Esophagus muscularis mucosa (tissue), 4 donors: ENCODE results near the gene SDR39U1. TPM values are rescaled to one million over a fixed set of nuclear protein-coding genes. Genes with fewer than 3 reads are reported as not detected.

ENCODE experiments used
- DNase-seq: peaks from one replicate; pipeline ENCODE4 v3.0.0-alpha.2; 2017; ENCODE audit errors: extremely low spot score
- H3K27ac ChIP-seq, 4 donors: fragments of 200-600 bp; sonication (generic); replicated peaks in 1 of 4; 1 replicate in 3 of 4; 2 replicates in 1 of 4; pipeline ENCODE4 v1.5.1; 2016 to 2019; ENCODE audit warnings: mild to moderate bottlenecking in 1 of 4
- H3K27me3 ChIP-seq, 4 donors: fragments of 200-600 bp; sonication (generic); one replicate each; pipeline versions ENCODE4 v1.5.1 to v1.6.0; 2016 to 2019
- H3K36me3 ChIP-seq, 4 donors: fragments of 200-600 bp; sonication (generic); one replicate each; pipeline ENCODE4 v1.5.1; 2016 to 2019
- H3K4me1 ChIP-seq, 4 donors: fragments of 200-600 bp; sonication (generic); one replicate each; pipeline ENCODE4 v1.5.1; 2016 to 2019
- H3K4me3 ChIP-seq, 4 donors: fragments of 200-600 bp; sonication (generic); 1 replicate in 2 of 4; 2 replicates in 2 of 4; pipeline ENCODE4 v1.5.1; 2016 to 2019; ENCODE audit warnings: mild to moderate bottlenecking in 4 of 4, moderate library complexity in 1 of 4
- H3K9me3 ChIP-seq, 4 donors: fragments of 200-600 bp; sonication (generic); 1 replicate in 3 of 4; 2 replicates in 1 of 4; pipeline ENCODE4 v1.5.1; 2016 to 2019
- EP300 ChIP-seq: sonication (generic); formaldehyde crosslinking; IDR thresholded peaks from one replicate; pipeline ENCODE4 v1.6.1; 2017; ENCODE audit warnings: antibody characterized with exemption
- POLR2A ChIP-seq: fragments of 450-650 bp; IDR thresholded peaks from one replicate; pipeline ENCODE4 v1.6.1; 2017; ENCODE audit warnings: antibody characterized with exemption, moderate library complexity, mild to moderate bottlenecking, low read depth
- POLR2AphosphoS5 ChIP-seq, 2 donors: sonication (generic); formaldehyde crosslinking; IDR thresholded peaks; one replicate each; pipeline ENCODE4 v1.6.1; 2017; ENCODE audit warnings: antibody characterized with exemption in 2 of 2
- WGBS: methylation state at CpG from one replicate; pipeline ENCODE4 v1.1.5; 2018; 5-methylcytosine and 5-hydroxymethylcytosine counted together
- intact Hi-C: fragments of 100-400 bp; cut with DNase I; formaldehyde crosslinking; loops from one replicate; pipeline ENCODE4 v1.15.1; 2023
- total RNA-seq, 4 donors: library from RNA; depleted of rRNA; stranded (reverse); fragments of >200 nt; gene quantifications; one replicate each; pipeline versions ENCODE4 v1.1.0 to v1.2.1, GENCODE V29; 2016
- TF ChIP-seq, protein P1 (sequence below), 3 experiments: fragments of 200-600 bp in 2 of 3; fragments of 450-650 bp in 1 of 3; sonication (generic) in 2 of 3; IDR thresholded peaks; one replicate each; pipeline ENCODE4 v1.5.1; 2017 to 2019; ENCODE audit warnings: antibody characterized with exemption in 3 of 3, mild to moderate bottlenecking in 2 of 3, moderate library complexity in 1 of 3

The SDR39U1 gene
- total RNA-seq, 4 donors from 2014 or later, result 23.9 to 48.6 (median 33.5) TPM

DNA sequence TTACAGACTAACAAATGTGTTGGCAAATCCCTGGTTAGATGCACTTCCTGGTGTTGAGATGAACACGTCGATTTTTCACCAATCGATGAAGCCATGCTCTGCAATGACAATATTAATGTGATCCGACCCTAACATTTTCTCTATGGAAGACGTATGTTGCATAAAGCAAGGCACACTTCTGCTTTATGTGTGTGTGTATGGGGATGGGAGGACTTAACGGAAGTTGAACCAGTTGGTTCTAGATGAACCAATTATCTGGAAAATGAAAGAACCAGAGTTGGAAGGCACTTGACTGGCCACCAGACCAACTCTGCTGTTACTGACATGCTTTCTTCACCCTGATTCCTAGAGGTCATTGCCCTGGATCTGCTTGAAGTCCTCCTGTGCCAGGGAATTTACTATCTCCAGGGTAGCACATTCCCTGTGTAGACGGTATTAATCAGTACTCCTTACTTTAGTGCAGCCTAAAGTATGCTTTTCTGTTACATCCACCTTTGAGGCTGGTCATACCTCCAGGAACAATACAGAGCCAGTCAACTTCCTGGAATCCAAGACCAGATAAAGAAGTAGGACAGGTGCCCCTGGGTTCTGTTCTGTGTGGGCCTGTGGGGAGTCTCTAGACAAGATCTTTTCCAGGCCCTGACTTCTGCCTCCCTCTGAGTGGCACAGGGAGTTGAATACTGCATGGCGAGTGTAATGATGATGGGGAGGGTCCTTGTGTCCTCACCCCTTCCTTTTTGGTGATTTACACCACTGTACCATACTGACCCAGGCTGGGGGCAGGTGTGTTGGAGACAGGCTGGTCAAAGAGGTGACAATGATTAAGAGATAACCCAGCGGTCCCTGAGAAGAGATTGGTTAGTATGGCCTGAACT is 4.1 kb downstream of the SDR39U1 start:
- Histone ChIP-seq H3K9me3 (no peaks in the 10 kb centered on the region), H3K4me3 (no peak overlapping the region), H3K4me1 (peaks cover 55 to 69% (median 60%) of the 10 kb centered on the region in 4 donors), H3K27me3 (no peaks in the 10 kb centered on the region), H3K36me3 (peaks cover 28 to 75% (median 58%) of the 10 kb centered on the region in 4 donors), H3K27ac (peak overlapping the region in 1 of 4 donors; percentile 22)
- peak; percentile 37 for DNase-seq
- intact Hi-C loops, result loop anchor here (5.0 to 10.0 kb wide), 2 partner anchors 126 to 294 kb away; partner anchors contain the start of genes EMC9, LTB4R, LTB4R2 and PSME2
- WGBS, result 60% methylated on average over 9 of the region's 9 CpGs
- TF ChIP-seq EP300, result no peak

DNA sequence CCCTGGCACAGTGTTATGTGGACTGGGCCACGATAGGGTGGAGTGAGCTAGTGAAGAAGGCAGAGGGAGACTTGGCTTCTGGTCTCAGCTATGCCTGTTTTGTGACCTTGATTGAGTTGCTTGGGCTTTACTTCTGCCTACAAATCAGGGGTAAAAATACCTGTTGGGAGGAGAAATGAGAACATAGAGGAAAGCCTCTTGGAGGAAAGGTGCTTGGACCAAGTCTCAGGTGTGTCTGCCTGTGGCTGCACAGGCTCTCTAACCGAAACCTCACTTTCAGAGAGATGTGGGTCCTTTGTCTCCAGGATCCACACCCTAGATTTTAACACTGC is 4.9 kb downstream of the SDR39U1 start:
- no peak overlapping the region for H3K4me3 ChIP-seq
- H3K4me1 ChIP-seq, result peaks cover 54 to 69% (median 60%) of the 10 kb centered on the region in 4 donors
- peaks cover 36 to 83% (median 66%) of the 10 kb centered on the region in 4 donors for H3K36me3 ChIP-seq
- DNase-seq, result no peak
- TF ChIP-seq, protein P1, sequence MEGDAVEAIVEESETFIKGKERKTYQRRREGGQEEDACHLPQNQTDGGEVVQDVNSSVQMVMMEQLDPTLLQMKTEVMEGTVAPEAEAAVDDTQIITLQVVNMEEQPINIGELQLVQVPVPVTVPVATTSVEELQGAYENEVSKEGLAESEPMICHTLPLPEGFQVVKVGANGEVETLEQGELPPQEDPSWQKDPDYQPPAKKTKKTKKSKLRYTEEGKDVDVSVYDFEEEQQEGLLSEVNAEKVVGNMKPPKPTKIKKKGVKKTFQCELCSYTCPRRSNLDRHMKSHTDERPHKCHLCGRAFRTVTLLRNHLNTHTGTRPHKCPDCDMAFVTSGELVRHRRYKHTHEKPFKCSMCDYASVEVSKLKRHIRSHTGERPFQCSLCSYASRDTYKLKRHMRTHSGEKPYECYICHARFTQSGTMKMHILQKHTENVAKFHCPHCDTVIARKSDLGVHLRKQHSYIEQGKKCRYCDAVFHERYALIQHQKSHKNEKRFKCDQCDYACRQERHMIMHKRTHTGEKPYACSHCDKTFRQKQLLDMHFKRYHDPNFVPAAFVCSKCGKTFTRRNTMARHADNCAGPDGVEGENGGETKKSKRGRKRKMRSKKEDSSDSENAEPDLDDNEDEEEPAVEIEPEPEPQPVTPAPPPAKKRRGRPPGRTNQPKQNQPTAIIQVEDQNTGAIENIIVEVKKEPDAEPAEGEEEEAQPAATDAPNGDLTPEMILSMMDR (IDR thresholded peaks at IDR 0.05), result no peak
- TF ChIP-seq EP300 (no peak), POLR2AphosphoS5 (IDR thresholded peaks at IDR 0.05) (peak in 1 of 2 donors; percentile 9), POLR2A (no peak)
- H3K9me3 ChIP-seq, result no peaks in the 10 kb centered on the region
- intact Hi-C loops, result loop anchor here (2.0 to 10.0 kb wide), 3 partner anchors 105 to 293 kb away; partner anchors contain the start of genes EMC9, LTB4R, LTB4R2 and PSME2
- 57% methylated on average over 2 of the region's 2 CpGs for WGBS
- no peaks in the 10 kb centered on the region for H3K27me3 ChIP-seq
- peak overlapping the region; percentile 44 to 77 (median 66) for H3K27ac ChIP-seq

DNA sequence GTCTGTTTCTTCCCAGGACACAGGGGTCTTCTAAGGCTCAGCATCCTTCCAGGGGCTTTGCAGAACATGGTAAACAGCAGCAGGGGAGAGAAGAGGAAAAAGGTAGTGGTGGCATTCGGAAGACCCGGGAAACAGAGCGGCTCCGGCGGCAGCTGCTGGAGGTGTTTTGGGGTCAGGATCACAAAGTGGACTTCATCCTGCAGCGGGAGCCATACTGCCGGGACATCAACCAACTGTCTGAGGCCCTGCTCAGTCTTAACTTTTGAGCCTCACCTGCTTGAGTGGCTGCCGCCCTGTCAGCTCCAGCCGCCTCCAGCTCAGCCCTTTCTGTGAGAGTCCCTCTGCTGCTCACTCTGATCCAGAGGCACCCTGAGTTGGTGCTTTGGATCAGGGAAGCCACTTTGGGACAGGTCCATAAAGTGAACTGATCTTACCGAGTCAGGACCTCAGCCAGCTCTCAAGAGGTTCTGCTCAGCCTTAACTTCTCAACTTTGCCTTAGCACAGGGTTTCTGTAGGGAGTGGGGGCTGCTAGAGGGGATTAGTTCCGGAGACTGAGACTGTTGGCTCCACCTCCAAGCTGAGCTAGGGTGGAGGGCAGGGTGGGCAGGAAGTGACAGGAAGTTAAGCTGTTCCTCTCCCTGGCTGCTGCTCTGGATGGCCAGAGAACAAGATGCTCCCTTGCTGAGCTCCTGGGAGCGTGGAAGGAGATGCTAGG is 5.4 kb downstream of the SDR39U1 start:
- H3K4me3 ChIP-seq, result no peak overlapping the region
- peak overlapping the region; percentile 44 to 77 (median 66) for H3K27ac ChIP-seq
- H3K27me3 ChIP-seq, result no peaks in the 10 kb centered on the region
- intact Hi-C loops, result loop anchor here (2.0 to 10.0 kb wide), 3 partner anchors 104 to 292 kb away; partner anchors contain the start of genes EMC9, LTB4R, LTB4R2 and PSME2
- no peak for TF ChIP-seq POLR2A
- TF ChIP-seq EP300, result no peak
- TF ChIP-seq, protein P1 (IDR thresholded peaks at IDR 0.05), result no peak
- TF ChIP-seq POLR2AphosphoS5 (IDR thresholded peaks at IDR 0.05), result peak in 1 of 2 donors; percentile 21
- 57% methylated on average over 10 of the region's 12 CpGs for WGBS
- peak; percentile 74 for DNase-seq
- no peaks in the 10 kb centered on the region for H3K9me3 ChIP-seq
- H3K36me3 ChIP-seq, result peaks cover 41 to 88% (median 71%) of the 10 kb centered on the region in 4 donors
- H3K4me1 ChIP-seq, result peaks cover 60 to 74% (median 66%) of the 10 kb centered on the region in 4 donors

DNA sequence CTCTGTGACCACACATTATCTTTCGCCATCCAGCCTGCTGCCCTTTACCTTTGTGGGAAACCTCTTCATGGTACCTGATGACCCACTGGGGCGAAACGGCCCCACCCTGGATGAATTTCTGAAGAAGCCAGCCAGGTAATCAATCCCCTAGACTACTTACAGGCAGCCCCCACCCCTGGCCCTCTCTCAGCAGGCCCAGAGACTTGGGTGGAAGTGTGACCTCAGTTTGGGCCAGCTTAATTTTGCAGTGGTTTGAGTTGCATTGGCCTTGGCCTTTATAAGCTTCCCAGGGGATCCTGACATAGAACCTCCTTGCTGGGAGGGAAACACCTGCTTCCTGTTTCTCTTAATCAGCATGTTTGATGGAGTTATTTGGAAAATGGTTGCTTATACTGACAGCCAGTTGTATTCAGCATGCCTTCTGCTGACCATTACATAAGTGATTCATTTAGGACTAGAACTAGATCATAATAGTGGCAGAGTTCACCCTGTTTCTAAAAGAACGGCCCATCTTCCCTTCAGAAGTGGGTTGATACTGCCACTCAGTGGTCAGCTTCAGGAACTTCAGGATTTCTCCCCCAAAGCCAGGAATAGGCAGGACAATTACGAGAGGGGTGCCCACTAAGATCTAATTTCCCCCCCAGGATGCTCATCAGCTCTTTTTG is 6.1 kb downstream of the SDR39U1 start:
- H3K4me3 ChIP-seq, result no peak overlapping the region
- TF ChIP-seq POLR2AphosphoS5 (IDR thresholded peaks at IDR 0.05), result peak; percentile 57 to 76
- TF ChIP-seq POLR2A, result no peak
- TF ChIP-seq, protein P1 (IDR thresholded peaks at IDR 0.05), result peak; percentile 84 to 86 (median 84)
- TF ChIP-seq EP300, result no peak
- 6% methylated on average over 2 of the region's 5 CpGs for WGBS
- peaks cover 41 to 95% (median 76%) of the 10 kb centered on the region in 4 donors for H3K36me3 ChIP-seq
- peak; percentile 93 for DNase-seq
- no peaks in the 10 kb centered on the region for H3K27me3 ChIP-seq
- peaks cover 60 to 75% (median 68%) of the 10 kb centered on the region in 4 donors for H3K4me1 ChIP-seq
- H3K27ac ChIP-seq, result peak overlapping the region; percentile 44 to 77 (median 66)
- intact Hi-C loops, result loop anchor here (2.0 to 10.0 kb wide), 3 partner anchors 104 to 292 kb away; partner anchors contain the start of genes EMC9, LTB4R, LTB4R2 and PSME2
- H3K9me3 ChIP-seq, result no peaks in the 10 kb centered on the region
